ENCODE results near the gene TOX2.

Gene TOX2

DNA sequence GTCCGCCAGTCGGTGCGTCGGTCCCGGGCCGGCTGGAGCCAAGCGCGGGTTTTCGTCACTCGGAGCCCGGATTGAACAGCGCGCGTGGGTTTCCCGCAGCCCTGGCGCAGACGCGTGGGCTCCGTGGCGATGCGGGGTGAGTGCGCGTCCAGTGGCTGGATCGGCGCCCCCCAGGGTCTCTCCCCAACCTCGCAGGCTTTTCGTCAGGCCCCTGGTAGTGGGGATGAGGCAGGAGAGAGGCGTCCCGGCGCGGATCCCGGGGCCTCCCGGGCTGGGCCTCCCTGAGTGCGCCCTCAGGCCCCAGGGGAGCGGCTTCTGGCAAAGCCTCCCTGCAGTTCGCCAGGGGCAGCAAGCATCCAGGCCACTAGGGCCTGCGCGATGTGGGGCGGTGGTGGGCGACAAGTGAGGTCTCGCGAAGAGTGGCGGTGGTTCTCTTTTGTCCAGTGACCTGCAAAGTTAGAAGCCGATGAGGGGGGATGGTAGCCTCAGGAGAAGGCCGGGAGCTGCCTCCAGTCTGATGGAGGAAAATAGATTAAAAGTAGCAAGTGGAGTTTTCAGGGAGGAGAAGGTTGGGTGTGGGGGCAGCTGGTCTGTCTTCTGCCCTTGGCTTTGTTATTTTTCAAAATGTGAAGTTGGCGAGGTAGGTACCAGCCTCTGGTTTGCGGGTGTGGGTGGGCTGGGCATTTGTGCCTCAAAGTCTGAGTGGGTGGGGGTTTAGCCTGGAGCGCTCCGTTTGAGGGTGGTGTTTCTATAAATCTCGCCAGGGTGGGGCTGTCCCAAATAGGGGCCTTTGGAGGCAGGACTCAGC, 1.6 kb downstream of the TOX2 start:
- DNase-seq: no peak

- no peak for DNase-seq
Measured at GRCh38 chr20:43916881-43917371, 2.3 kb downstream of the TOX2 start.

GRCh38 chr20:43917380-43917779, 2.7 kb downstream of the TOX2 start:
- DNase-seq: no peak

GRCh38 chr20:43919686-43920403, 5.2 kb downstream of the TOX2 start:
- no peak for DNase-seq

DNA sequence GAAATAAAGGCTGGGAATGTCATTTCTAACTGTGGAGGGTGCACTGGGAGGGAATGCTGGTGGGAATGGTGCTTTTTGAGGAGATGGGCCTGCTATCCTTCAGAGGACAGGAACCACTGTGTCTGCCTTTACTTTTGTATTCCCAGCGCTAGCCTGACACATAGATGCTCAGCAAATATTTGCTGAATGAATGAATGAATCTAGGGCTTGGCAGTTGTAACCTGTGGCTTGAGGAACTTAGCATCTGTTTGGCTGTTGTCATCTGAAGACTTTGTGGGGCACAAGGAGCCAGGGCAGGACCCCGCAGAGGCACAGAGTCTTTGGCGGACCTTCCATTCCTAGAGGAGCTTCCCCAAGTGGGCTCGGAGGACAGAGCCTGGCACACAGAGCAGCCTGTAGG, 6.1 kb downstream of the TOX2 start:
- no peak for DNase-seq

DNA sequence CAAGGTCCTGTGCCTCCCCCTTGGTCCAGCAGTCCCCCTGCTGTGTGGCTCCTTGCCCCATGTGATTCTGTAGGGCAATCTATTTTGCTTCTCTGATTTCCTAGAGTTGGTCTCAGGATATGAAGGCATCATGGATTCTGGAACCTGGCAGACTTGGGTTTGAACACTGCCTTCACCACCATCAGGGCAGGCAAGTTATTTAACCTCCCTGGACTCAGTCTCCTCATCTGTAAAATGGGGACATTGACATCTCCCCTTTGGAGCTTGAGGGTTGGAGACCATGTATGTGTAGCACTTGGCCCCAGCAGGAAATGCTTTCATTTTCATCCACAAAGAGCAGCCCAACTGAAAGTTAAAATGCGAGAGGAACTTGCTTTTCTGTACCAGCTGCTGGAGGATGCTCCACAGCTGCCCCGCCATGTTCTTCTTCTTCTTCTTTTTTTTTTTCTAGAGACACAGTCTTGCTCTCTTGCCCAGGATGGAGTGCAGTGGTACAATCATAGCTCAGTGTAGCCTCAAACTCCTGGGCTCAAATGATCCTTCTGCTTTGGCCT, 6.7 kb downstream of the TOX2 start:
- no peak for DNase-seq

GRCh38 chr20:43922614-43923013, 8.0 kb downstream of the TOX2 start:
- DNase-seq: no peak

DNA sequence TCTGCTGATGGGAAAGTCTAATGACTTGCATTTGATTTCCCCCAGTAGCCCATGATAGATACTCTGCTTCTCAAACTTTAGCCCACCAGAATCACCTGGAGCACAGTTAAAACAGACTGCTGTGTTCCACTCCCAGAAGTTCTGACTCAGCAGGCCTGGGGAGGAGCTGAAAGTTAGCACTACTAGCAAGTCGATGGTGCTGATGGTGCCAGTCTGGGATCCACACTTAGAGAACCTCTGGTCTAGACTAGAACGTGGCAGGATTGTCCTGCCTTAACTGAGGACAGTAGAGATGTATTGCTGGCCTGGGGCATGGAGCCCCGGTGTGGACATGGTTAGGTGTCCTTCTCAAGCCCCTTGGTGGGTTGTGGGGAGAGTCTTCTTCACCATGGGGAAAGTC, 8.7 kb downstream of the TOX2 start:
- no peak for DNase-seq

DNA sequence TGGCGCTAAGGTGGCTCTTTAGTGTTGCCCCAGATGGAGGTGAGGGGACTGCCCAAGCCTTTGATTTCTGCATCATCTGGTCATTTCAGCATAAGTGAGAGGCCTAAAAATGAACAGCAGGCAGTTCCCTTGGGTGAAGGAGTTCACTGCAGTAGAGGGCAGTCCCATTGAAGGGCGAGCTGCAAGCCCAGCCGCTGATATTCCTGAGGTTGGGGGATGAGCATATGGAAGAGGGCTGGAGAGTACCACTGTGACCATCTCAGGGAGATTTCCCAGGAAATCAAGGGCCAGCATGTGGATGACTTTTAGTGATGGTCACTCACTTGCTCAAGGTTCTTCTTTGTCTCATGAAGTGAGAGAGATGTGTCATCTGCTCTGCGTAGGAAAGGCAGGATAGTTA, 9.3 kb downstream of the TOX2 start:
- no peak for DNase-seq

DNA sequence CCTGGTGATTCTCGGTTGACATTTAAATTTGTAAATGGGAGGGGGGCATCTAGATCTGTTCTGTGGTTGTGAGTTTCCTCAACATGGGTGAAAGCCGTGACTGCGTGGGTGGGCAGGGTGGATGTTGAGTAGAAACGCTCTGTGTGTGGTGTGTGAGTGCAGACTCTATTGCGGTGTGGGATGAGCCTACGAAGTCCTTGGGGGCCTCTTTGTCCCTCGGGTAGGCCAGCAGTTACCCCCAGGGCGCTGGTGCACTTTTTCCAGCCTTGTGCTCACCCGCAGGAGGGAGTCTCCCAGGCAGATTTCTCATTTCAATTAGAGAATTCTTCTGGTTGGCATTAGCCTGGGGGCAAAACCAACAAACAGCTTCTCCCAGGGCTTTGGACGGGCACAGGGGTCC, 10.6 kb downstream of the TOX2 start:
- peak; percentile 83 to 84 for DNase-seq

DNA sequence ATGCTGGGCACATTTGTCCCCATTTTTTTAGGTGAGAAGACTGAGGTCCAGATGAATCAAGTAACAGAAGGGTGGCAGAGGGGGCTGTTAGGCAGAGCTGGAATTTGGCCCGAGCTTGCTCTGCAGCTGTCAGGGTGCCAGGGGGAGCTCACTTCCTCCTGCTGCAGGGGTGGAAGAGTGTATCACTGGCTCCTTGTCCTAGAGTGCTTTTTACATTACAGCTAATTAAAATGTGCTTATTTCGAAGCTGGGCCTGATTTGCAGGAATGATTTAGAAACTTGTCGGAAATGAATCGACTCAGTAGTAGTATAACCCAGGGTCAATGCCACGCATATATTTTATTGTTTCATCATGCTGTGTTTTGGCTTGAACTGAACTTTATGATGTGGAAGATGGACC, 11.1 kb downstream of the TOX2 start:
- peak; percentile 23 to 26 for DNase-seq

DNA sequence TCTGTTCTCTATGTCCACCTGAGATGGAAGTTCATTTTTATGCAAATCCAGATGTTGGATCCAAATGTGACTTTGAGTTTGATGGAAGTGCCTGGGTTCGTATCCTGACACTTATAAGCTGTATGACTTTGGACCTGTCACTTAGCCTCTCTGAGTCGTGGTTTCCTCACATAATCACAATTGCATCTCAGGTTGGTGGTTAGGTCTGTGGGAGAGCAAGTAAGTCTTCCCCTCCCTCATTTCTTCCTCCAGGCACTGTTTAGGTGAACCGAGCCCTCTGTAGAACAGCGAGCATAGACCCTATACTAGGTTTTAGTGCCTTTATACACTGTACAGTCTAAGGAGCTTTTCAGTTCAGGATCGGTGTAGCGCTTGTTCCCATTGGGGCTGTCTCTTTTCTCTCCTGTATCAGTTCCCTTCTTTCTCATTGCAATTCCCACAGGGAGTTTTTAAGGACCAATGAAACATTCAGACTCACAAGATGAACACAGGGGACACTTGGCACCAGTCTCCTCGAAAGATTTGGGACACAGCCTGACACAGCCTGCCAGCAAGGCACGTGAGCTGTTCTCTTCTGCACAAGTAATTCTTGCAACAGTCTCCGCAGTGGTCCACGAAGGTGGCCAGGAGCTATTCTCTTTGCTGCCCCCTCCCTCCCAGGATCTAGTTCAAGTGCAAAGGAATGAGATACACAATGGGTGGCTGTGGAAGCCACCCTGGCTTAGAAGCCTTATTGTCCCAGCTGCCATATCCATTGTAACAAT, 11.8 kb downstream of the TOX2 start:
- DNase-seq: no peak

- DNase-seq: no peak
Measured at GRCh38 chr20:43931976-43932375, 17.3 kb downstream of the TOX2 start.

DNA sequence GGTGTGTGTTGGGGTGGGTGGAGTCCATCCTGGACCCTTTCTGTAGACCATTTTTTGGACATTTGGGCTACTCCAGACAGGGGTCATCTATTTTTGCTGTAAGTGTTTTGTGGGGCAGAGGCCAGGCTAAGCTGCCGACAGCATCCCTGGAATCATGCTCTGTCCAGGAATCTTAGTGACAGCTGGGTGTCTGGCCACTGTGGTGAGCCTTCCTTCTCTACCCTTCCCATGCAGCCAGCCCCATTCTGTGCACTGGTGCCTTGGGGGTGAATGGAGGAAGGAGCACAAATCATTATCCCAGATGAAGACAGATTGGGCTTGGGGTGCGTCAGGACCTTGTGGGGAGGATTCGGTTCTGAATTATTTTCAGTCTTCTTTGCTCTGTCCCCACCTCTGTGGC, 20.2 kb downstream of the TOX2 start:
- no peak for DNase-seq

DNA sequence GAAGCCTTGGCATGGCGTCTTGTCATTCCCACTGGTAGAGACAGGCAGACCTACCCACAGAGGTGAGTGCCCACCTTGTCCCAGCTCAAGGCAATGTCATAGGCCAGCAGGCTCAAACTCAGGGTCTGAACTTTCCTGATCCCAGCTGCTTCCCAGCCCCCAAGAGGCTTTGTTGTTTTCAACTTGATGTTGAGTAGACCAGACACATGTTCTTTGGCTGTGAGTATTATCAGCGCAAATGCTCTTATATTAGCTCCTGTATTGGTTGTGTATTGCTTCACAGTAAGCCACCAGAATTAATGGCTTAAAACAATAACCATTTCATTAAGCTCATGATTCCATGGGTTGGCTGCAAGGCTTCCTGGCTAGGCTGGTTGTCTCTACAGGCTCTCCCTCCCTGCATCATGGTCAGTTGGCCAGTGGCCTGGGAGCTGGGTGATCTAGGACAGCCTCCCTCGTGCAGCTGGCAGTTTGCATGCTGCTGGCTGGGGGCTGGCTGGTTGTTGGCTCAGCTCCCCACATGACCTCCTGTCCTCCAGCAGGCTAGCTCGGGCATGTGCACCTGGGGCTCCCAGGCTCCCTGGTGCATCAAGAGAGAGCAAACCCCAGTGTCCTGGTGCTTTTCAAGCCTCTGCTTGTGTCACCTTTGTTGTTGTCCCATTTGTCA, 21.6 kb downstream of the TOX2 start:
- DNase-seq: no peak

DNA sequence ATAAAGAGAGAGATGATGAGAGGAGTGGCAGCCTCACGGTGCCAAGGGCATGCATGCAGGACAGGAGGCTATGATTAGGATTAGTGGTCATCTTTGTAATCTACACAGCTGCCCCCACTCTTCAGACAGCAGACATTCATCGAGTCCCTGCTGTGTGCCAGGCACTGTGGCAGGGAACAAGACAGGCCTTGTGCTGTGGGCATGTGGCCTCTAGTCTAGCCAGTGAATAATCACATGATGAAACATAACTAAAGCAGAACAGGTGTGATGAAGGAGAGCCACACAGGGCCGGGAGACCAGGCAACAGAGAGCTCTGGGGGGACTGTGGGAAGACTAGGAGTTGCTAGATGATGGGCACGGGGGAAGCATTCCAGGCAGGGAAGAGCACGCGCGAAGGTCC, 22.2 kb downstream of the TOX2 start:
- no peak for DNase-seq

GRCh38 chr20:43937591-43937990, 22.9 kb downstream of the TOX2 start:
- no peak for DNase-seq

GRCh38 chr20:43938017-43938655, 23.5 kb downstream of the TOX2 start:
- no peak for DNase-seq

- DNase-seq: no peak
Measured at GRCh38 chr20:43938932-43939761, 24.5 kb downstream of the TOX2 start.

GRCh38 chr20:43939762-43940121, 25.1 kb downstream of the TOX2 start:
- DNase-seq: no peak

DNA sequence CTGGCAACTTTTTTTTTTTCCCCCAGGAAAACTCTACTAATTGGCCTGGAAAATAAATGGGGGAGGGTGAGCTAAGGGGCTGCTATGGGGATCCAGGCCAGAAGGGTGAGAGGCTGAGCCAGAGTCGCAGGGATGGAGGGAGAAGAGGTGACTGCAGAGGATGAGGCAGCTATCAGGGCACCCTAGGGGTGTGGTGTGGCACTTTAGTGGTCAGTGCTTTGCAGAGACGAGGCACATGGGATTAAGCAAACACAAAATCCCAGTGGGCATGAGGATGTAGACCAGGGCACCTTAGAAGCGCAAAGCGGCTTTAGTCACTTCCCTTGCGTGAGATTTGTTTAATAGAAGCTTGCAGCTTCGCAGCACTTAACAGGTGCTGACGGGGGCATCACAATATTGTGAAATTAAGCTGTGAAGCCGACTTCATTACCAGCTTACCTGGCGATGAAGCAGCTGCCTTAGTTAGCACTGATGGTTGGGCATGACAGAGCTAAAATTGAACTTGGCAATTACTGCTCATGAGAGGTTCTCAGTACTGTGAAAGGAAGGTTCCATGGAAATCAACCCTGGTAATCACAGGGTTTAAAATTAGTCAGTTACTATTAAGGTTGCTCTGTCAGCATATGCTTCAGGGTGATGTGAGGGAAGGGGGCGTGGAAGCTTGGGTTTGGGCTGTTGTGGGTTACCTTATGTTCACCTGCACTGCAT, 26.0 kb downstream of the TOX2 start:
- DNase-seq: no peak
